SW 1271 (cell line): ENCODE data around the gene SLC32A1.

Experiments
- DNase-seq, 2 experiments: peaks; one replicate each; lab custom pipeline; 2025; lab: John Stamatoyannopoulos, UW

Gene SLC32A1

GRCh38 chr20:38752029-38752428 lies 27.7 kb downstream of the SLC32A1 start:
- no peak for DNase-seq

GRCh38 chr20:38754924-38755323 lies 30.6 kb downstream of the SLC32A1 start:
- DNase-seq = no peak

- no peak for DNase-seq
These were observed 31.1 kb downstream of the SLC32A1 start for GRCh38 chr20:38755324-38755910.

GRCh38 chr20:38757145-38757775 lies 33.0 kb downstream of the SLC32A1 start:
- DNase-seq = no peak

- DNase-seq = no peak
These were observed 34.8 kb downstream of the SLC32A1 start for GRCh38 chr20:38759106-38759505.

GRCh38 chr20:38760978-38761377 lies 36.7 kb downstream of the SLC32A1 start:
- DNase-seq = no peak

- no peak for DNase-seq
These were observed 37.9 kb downstream of the SLC32A1 start for GRCh38 chr20:38762174-38762573.

- DNase-seq = no peak
These were observed 39.3 kb downstream of the SLC32A1 start for GRCh38 chr20:38763616-38764015.

GRCh38 chr20:38764567-38765318 lies 40.5 kb downstream of the SLC32A1 start:
- DNase-seq = peak; percentile 73 to 80

- no peak for DNase-seq
These were observed 41.8 kb downstream of the SLC32A1 start for GRCh38 chr20:38766071-38766470.

GRCh38 chr20:38769376-38770295 lies 45.4 kb downstream of the SLC32A1 start:
- DNase-seq = no peak

GRCh38 chr20:38770546-38770945 lies 46.3 kb downstream of the SLC32A1 start:
- DNase-seq = no peak

- no peak for DNase-seq
These were observed 46.7 kb downstream of the SLC32A1 start for GRCh38 chr20:38770970-38771369.

GRCh38 chr20:38771621-38772020 lies 47.3 kb downstream of the SLC32A1 start:
- no peak for DNase-seq

GRCh38 chr20:38774167-38774566 lies 49.9 kb downstream of the SLC32A1 start:
- no peak for DNase-seq

- DNase-seq = no peak
These were observed 52.1 kb downstream of the SLC32A1 start for GRCh38 chr20:38776363-38776762.
